GM19467 (cell line): ENCODE measurements around the gene SCN10A.

ENCODE experiments used
- ATAC-seq: cut with Tn5 transposase; IDR thresholded peaks from one replicate; pipeline ENCODE4 v1.9.1; 2021; ENCODE audit warnings: mild to moderate bottlenecking, moderate library complexity; ENCODE audit not compliant: unreplicated experiment

Gene SCN10A

GRCh38 chr3:38782148-38782547 is 33.9 kb downstream of the SCN10A start:
- no peak for ATAC-seq

- no peak for ATAC-seq
Measured at GRCh38 chr3:38773528-38773927, 42.5 kb downstream of the SCN10A start.

GRCh38 chr3:38763569-38763968 is 52.4 kb downstream of the SCN10A start:
- no peak for ATAC-seq

- ATAC-seq = no peak
Measured at GRCh38 chr3:38758557-38758956, 57.5 kb downstream of the SCN10A start.

- no peak for ATAC-seq
Measured at GRCh38 chr3:38757721-38758120, 58.3 kb downstream of the SCN10A start.

- ATAC-seq = no peak
Measured at GRCh38 chr3:38756892-38757291, 59.1 kb downstream of the SCN10A start.

GRCh38 chr3:38755130-38755529 is 60.9 kb downstream of the SCN10A start:
- no peak for ATAC-seq

- ATAC-seq = no peak
Measured at GRCh38 chr3:38746641-38747040, 69.4 kb downstream of the SCN10A start.

GRCh38 chr3:38743043-38743442 is 73.0 kb downstream of the SCN10A start:
- no peak for ATAC-seq

GRCh38 chr3:38742550-38742949 is 73.5 kb downstream of the SCN10A start:
- no peak for ATAC-seq

- ATAC-seq = no peak
Measured at GRCh38 chr3:38740537-38740936, 75.5 kb downstream of the SCN10A start.

GRCh38 chr3:38739931-38740330 is 76.1 kb downstream of the SCN10A start:
- ATAC-seq = no peak

- no peak for ATAC-seq
Measured at GRCh38 chr3:38739396-38739689, 76.7 kb downstream of the SCN10A start.

GRCh38 chr3:38738630-38739395 is 77.2 kb downstream of the SCN10A start:
- no peak for ATAC-seq

GRCh38 chr3:38731522-38731921 is 84.5 kb downstream of the SCN10A start:
- no peak for ATAC-seq

- no peak for ATAC-seq
Measured at GRCh38 chr3:38730281-38730680, 85.7 kb downstream of the SCN10A start.

GRCh38 chr3:38728008-38728407 is 88.0 kb downstream of the SCN10A start:
- ATAC-seq = no peak

- ATAC-seq = no peak
Measured at GRCh38 chr3:38726751-38727150, 89.3 kb downstream of the SCN10A start.

GRCh38 chr3:38725726-38726419 is 90.1 kb downstream of the SCN10A start:
- ATAC-seq = no peak

GRCh38 chr3:38724392-38724736 is 91.7 kb downstream of the SCN10A start:
- no peak for ATAC-seq

- ATAC-seq = no peak
Measured at GRCh38 chr3:38723569-38724391, 92.2 kb downstream of the SCN10A start.
